Thyroid gland (tissue), 4 donors: ENCODE results near the gene OR52D1.
A peak's percentile ranks its signal among the peaks of the same experiment; 100 is the strongest.

ENCODE experiments used
- POLR2A ChIP-seq, 2 donors: fragments of 450-650 bp; IDR thresholded peaks; one replicate each; pipeline ENCODE4 v1.6.1; 2017; ENCODE audit warnings: antibody characterized with exemption in 2 of 2, mild to moderate bottlenecking in 2 of 2, moderate library complexity in 1 of 2
- TF ChIP-seq, protein P1 (sequence below), 6 experiments: fragments of 200-600 bp in 3 of 6; fragments of 450-650 bp in 3 of 6; sonication (generic) in 3 of 6; IDR thresholded peaks; one replicate each; pipeline ENCODE4 v1.5.1; 2016 to 2019; ENCODE audit warnings: antibody characterized with exemption in 6 of 6, mild to moderate bottlenecking in 2 of 6, inconsistent platforms in 1 of 6, moderate library complexity in 1 of 6

DNA sequence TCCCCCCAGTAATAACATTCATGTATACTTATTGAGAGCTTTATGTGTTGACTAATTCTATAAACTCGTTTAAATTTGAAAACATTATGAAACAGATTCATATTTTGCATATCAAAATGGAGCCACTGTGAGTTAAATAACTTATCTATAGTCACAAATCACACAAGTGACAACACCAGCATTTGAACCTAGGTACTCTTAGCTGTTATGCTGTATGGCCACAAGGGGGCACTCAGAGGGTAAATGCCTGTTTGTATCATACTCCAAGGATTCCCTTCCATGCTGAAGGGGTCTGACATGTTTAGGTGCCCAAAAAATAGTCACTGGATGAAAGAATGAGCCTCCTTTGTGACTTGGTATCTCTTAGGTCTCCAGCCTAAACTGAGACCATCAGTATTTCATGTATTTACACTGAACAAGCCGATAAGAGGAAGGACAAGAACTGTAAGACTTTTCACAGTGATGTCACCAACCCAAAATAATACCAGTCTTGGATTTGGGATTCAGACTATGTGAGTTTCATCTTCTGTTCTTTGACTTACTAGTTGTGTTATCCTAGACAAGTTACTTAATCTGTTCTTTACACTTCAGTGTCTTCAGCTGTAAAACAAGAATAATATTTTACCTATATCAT lies 12.2 kb upstream of the OR52D1 start:
- TF ChIP-seq, protein P1, sequence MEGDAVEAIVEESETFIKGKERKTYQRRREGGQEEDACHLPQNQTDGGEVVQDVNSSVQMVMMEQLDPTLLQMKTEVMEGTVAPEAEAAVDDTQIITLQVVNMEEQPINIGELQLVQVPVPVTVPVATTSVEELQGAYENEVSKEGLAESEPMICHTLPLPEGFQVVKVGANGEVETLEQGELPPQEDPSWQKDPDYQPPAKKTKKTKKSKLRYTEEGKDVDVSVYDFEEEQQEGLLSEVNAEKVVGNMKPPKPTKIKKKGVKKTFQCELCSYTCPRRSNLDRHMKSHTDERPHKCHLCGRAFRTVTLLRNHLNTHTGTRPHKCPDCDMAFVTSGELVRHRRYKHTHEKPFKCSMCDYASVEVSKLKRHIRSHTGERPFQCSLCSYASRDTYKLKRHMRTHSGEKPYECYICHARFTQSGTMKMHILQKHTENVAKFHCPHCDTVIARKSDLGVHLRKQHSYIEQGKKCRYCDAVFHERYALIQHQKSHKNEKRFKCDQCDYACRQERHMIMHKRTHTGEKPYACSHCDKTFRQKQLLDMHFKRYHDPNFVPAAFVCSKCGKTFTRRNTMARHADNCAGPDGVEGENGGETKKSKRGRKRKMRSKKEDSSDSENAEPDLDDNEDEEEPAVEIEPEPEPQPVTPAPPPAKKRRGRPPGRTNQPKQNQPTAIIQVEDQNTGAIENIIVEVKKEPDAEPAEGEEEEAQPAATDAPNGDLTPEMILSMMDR (IDR thresholded peaks at IDR 0.05), result peak; percentile 12 to 67 (median 58)
- TF ChIP-seq POLR2A (IDR thresholded peaks at IDR 0.05), result no peak
